GM12875 (cell line): ENCODE results near the gene ADAM30.
"Not testable (repeated sequence)": the region's sequence is repeated elsewhere in the genome, so short reads cannot be mapped to it uniquely, and the experiment has no call there.

Experiments
- H3K4me3 ChIP-seq: one replicate; pipeline ENCODE4 v1.5.1; 2011; ENCODE audit warnings: low read depth, low read length, control low read depth
- CTCF ChIP-seq: IDR thresholded peaks from 2 replicates; pipeline ENCODE4 v1.5.1; 2011; ENCODE audit warnings: low read depth, mild to moderate bottlenecking, control low read depth, inconsistent platforms, low read length, moderate library complexity, borderline replicate concordance; ENCODE audit not compliant: insufficient read depth

The ADAM30 gene

GRCh38 chr1:119844206-119844605 is 52.1 kb downstream of the ADAM30 start:
- 0 out of 2 replicates have a peak, but pooled peaks have one; percentile 17 for TF ChIP-seq CTCF
- not testable (repeated sequence) for H3K4me3 ChIP-seq
